ENCODE measurements around the gene SLC45A2. TPM values are rescaled to one million over a fixed set of nuclear protein-coding genes. Genes with fewer than 3 reads are reported as not detected.
"Not testable (repeated sequence)": the region's sequence is repeated elsewhere in the genome, so short reads cannot be mapped to it uniquely, and the experiment has no call there.

SLC45A2 gene
- total RNA-seq, 1 experiment from 2014 or later, result 0.28 TPM

DNA sequence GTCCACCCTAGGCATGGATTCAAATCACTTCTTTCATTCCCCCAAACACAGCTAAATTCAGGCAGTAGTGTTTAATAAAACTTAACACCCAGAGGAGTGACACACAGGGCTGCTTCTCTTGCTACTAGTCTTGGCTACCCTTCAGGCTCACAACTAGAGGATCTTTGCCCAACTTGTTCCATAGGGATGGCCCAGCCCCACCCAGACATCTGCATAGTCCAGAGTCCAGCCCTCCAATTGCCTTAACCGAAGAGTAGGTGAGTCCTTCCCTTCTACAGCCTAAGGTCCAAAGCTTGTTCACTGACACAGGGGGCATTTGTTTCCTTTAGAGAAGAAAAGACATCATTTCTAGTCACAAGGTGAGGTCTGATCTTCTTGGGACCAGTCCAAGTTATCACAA, 63.5 kb downstream of the SLC45A2 start:
- ChIA-PET CTCF (no interaction called here), POLR2A (ENCODE audit: low non-redundant PET) (no interaction called here)
- no peak overlapping the region for H3K27ac ChIP-seq (ENCODE audit: low read depth, low read length, poor library complexity, severe bottlenecking)
- H3K4me1 ChIP-seq (ENCODE audit: insufficient read depth, low read length, poor library complexity, severe bottlenecking), result no peaks in the 10 kb centered on the region
- H3K36me3 ChIP-seq (ENCODE audit: insufficient read depth, low read length, poor library complexity, severe bottlenecking), result no peaks in the 10 kb centered on the region
- BruUV-seq (replicated peaks), result no TSS peak
- H3K9me3 ChIP-seq (ENCODE audit: low read depth, low read length, poor library complexity, severe bottlenecking), result no peaks in the 10 kb centered on the region
- TF ChIP-seq EZH2 (IDR thresholded peaks at IDR 0.05; ENCODE audit: borderline replicate concordance, low read depth, low read length, poor library complexity, severe bottlenecking) (no peak), CTCF (conservative IDR thresholded peaks at IDR 0.05; ENCODE audit: low read depth, low read length) (no peak)
- intact Hi-C loops (cut with micrococcal nuclease; ENCODE audit: unreplicated experiment), result no loop called here
- H3K27me3 ChIP-seq (replicated peaks; ENCODE audit: insufficient read depth, low read depth, low read length, poor library complexity), result no peaks in the 10 kb centered on the region
- no peak for DNase-seq (ENCODE audit: low spot score)
- H3K4me3 ChIP-seq (ENCODE audit: low read depth, low read length, poor library complexity, severe bottlenecking), result no peak overlapping the region

DNA sequence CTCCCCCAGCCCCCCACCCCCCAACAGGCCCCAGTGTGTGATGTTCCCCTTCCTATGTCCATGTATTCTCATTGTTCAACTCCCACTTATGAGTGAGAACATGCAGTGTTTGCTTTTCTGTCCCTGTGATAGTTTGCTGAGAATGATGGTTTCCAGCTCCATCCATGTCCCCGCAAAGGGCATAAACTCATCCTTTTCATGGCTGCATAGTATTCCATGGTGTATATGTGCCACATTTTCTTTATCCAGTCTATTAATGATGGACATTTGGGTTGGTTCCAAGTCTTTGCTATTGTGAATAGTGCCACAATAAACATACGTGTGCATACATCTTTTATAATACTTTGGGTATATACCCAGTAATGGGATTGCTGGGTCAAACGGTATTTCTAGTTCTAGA, 69.6 kb downstream of the SLC45A2 start:
- H3K9me3 ChIP-seq (ENCODE audit: low read depth, low read length, poor library complexity, severe bottlenecking); intact Hi-C loops (cut with micrococcal nuclease; ENCODE audit: unreplicated experiment); H3K4me1 ChIP-seq (ENCODE audit: insufficient read depth, low read length, poor library complexity, severe bottlenecking); DNase-seq (ENCODE audit: low spot score); CTCF ChIA-PET; POLR2A ChIA-PET (ENCODE audit: low non-redundant PET); H3K36me3 ChIP-seq (ENCODE audit: insufficient read depth, low read length, poor library complexity, severe bottlenecking); H3K27ac ChIP-seq (ENCODE audit: low read depth, low read length, poor library complexity, severe bottlenecking); BruUV-seq (replicated peaks); H3K27me3 ChIP-seq (replicated peaks; ENCODE audit: insufficient read depth, low read depth, low read length, poor library complexity); H3K4me3 ChIP-seq (ENCODE audit: low read depth, low read length, poor library complexity, severe bottlenecking): not testable (repeated sequence)

GRCh38 chr5:33906248-33906647, 78.2 kb downstream of the SLC45A2 start:
- BruUV-seq (replicated peaks); POLR2A ChIA-PET (ENCODE audit: low non-redundant PET); DNase-seq (ENCODE audit: low spot score): not testable (repeated sequence)

GRCh38 chr5:33905381-33905780, 79.1 kb downstream of the SLC45A2 start:
- Histone ChIP-seq H3K27me3 (replicated peaks; ENCODE audit: insufficient read depth, low read depth, low read length, poor library complexity) (peaks cover 9% of the 10 kb centered on the region), H3K4me1 (ENCODE audit: insufficient read depth, low read length, poor library complexity, severe bottlenecking) (no peaks in the 10 kb centered on the region), H3K9me3 (ENCODE audit: low read depth, low read length, poor library complexity, severe bottlenecking) (peaks cover 7% of the 10 kb centered on the region), H3K36me3 (ENCODE audit: insufficient read depth, low read length, poor library complexity, severe bottlenecking) (no peaks in the 10 kb centered on the region), H3K27ac (ENCODE audit: low read depth, low read length, poor library complexity, severe bottlenecking) (no peak overlapping the region), H3K4me3 (ENCODE audit: low read depth, low read length, poor library complexity, severe bottlenecking) (no peak overlapping the region)
- intact Hi-C loops (cut with micrococcal nuclease; ENCODE audit: unreplicated experiment), result no loop called here
- no TSS peak for BruUV-seq (replicated peaks)
- ChIA-PET POLR2A (ENCODE audit: low non-redundant PET) (no interaction called here), CTCF (no interaction called here)
- TF ChIP-seq EZH2 (IDR thresholded peaks at IDR 0.05; ENCODE audit: borderline replicate concordance, low read depth, low read length, poor library complexity, severe bottlenecking) (no peak), CTCF (conservative IDR thresholded peaks at IDR 0.05; ENCODE audit: low read depth, low read length) (no peak)
- DNase-seq (ENCODE audit: low spot score), result no peak

More at GRCh38 chr5:33906248-33906647, 78.2 kb downstream of the SLC45A2 start:
- CTCF ChIA-PET; H3K36me3 ChIP-seq (ENCODE audit: insufficient read depth, low read length, poor library complexity, severe bottlenecking); intact Hi-C loops (cut with micrococcal nuclease; ENCODE audit: unreplicated experiment); H3K9me3 ChIP-seq (ENCODE audit: low read depth, low read length, poor library complexity, severe bottlenecking); H3K27me3 ChIP-seq (replicated peaks; ENCODE audit: insufficient read depth, low read depth, low read length, poor library complexity); H3K4me3 ChIP-seq (ENCODE audit: low read depth, low read length, poor library complexity, severe bottlenecking); H3K27ac ChIP-seq (ENCODE audit: low read depth, low read length, poor library complexity, severe bottlenecking); H3K4me1 ChIP-seq (ENCODE audit: insufficient read depth, low read length, poor library complexity, severe bottlenecking): not testable (repeated sequence)

Measured in A673 (cell line).